Left lung (tissue), 10 donors: Measurements from ENCODE around the gene MERTK. TPM values are rescaled to one million over a fixed set of nuclear protein-coding genes. Genes with fewer than 3 reads are reported as not detected.

ENCODE experiments used
- ATAC-seq: fragments of 200-7000 bp; cut with Tn5 transposase; one replicate; pipeline ENCODE4 v1.9.1; 2020; ENCODE audit warnings: moderate library complexity
- DNase-seq, 4 donors: peaks; one replicate each; pipeline ENCODE4 v3.0.0-alpha.2; 2013 to 2020
- H3K27ac ChIP-seq, 2 donors: fragments of 200-600 bp; sonication (generic) in 1 of 2; one replicate each; pipeline versions ENCODE4 v1.5.0 to v1.8.0; 2020 to 2021
- H3K27me3 ChIP-seq, 2 donors: fragments of 200-600 bp; sonication (generic) in 1 of 2; one replicate each; pipeline versions ENCODE4 v1.5.0 to v1.8.0; 2020 to 2021
- H3K36me3 ChIP-seq, 2 donors: fragments of 200-600 bp; sonication (generic) in 1 of 2; one replicate each; pipeline versions ENCODE4 v1.5.0 to v1.8.0; 2020 to 2021
- H3K4me1 ChIP-seq, 2 donors: fragments of 200-600 bp; one replicate each; pipeline ENCODE4 v1.8.0; 2021
- H3K4me3 ChIP-seq, 2 donors: fragments of 200-600 bp; sonication (generic) in 1 of 2; one replicate each; pipeline versions ENCODE4 v1.5.0 to v1.8.0; 2020 to 2021; ENCODE audit warnings: mild to moderate bottlenecking in 1 of 2
- H3K9me3 ChIP-seq, 2 donors: fragments of 200-600 bp; sonication (generic) in 1 of 2; one replicate each; pipeline versions ENCODE4 v1.5.0 to v1.8.0; 2020 to 2021
- CTCF ChIP-seq, 2 donors: fragments of 200-600 bp; sonication (generic) in 1 of 2; IDR thresholded peaks; one replicate each; pipeline versions ENCODE4 v1.5.0 to v1.8.0; 2021; ENCODE audit warnings: antibody characterized with exemption in 2 of 2
- intact Hi-C, 2 donors: fragments of 100-400 bp; cut with DNase I; formaldehyde crosslinking; loops; one replicate each; pipeline versions ENCODE4 v1.11.2 to v1.14.2; 2022
- polyA plus RNA-seq, 6 donors: library from polyadenylated mRNA; unstranded; fragments of 120-200 nt; gene quantifications; one replicate each; pipeline ENCODE4 v1.2.1, GENCODE V29; 2013; ENCODE audit not compliant: insufficient read length in 6 of 6
- total RNA-seq, 2 donors: library from RNA; stranded (reverse); fragmentation: NEBNext Ultra II Directional; extraction: Animal tissue kit (Norgen Biotek cat#: 25700); gene quantifications; one replicate each; pipeline ENCODE4 v1.2.1, GENCODE V29; 2021
- donor health status: DM: no; HTN: yes; CAD: no.
- donor health status: DM: no; HTN: no; CAD: no.

The MERTK gene
- total and polyA plus RNA-seq, 8 donors: 15.3 to 42.8 (median 19.8) TPM

GRCh38 chr2:111898703-111899514 is 502 bp downstream of the MERTK start:
- intact Hi-C loops: loop anchor here in 1 of 2 donors (5.0 kb wide), 1 partner anchor 148 kb away; no protein-coding TSS in a partner anchor
- TF ChIP-seq CTCF (IDR thresholded peaks at IDR 0.05): no peak
- DNase-seq (no peak), ATAC-seq (peak; percentile 22)
- H3K4me3 ChIP-seq: peak overlapping the region; percentile 70 to 90
- peaks cover 11 to 59% of the 10 kb centered on the region in 2 donors for H3K4me1 ChIP-seq
- H3K27ac ChIP-seq: peak overlapping the region; percentile 86
- H3K27me3 ChIP-seq: peaks cover 0 to 12% of the 10 kb centered on the region in 2 donors
- peaks cover 0 to 6% of the 10 kb centered on the region in 2 donors for H3K36me3 ChIP-seq
- no peaks in the 10 kb centered on the region for H3K9me3 ChIP-seq

- peaks cover 0 to 6% of the 10 kb centered on the region in 2 donors for H3K36me3 ChIP-seq
- H3K4me3 ChIP-seq: peak overlapping the region in 1 of 2 donors; percentile 90
- peak in 1 of 2 donors; percentile 19 for TF ChIP-seq CTCF (IDR thresholded peaks at IDR 0.05)
- peaks cover 0 to 12% of the 10 kb centered on the region in 2 donors for H3K27me3 ChIP-seq
- H3K4me1 ChIP-seq: peaks cover 17 to 76% of the 10 kb centered on the region in 2 donors
- H3K27ac ChIP-seq: peak overlapping the region in 1 of 2 donors; percentile 15
- intact Hi-C loops: no loop called here
- no peaks in the 10 kb centered on the region for H3K9me3 ChIP-seq
- no peak for ATAC-seq
- DNase-seq: peak in 1 of 4 donors; percentile 56
Measured at GRCh38 chr2:111900859-111901258, 2.5 kb downstream of the MERTK start.

GRCh38 chr2:111903516-111903915 is 5.1 kb downstream of the MERTK start:
- Histone ChIP-seq H3K27me3 (peaks cover 0 to 12% of the 10 kb centered on the region in 2 donors), H3K9me3 (no peaks in the 10 kb centered on the region), H3K4me3 (no peak overlapping the region), H3K4me1 (peaks cover 18 to 80% of the 10 kb centered on the region in 2 donors), H3K27ac (no peak overlapping the region), H3K36me3 (peaks cover 0 to 6% of the 10 kb centered on the region in 2 donors)
- intact Hi-C loops: no loop called here
- no peak for ATAC-seq
- no peak for DNase-seq
- TF ChIP-seq CTCF (IDR thresholded peaks at IDR 0.05): no peak

GRCh38 chr2:111903930-111904439 is 5.6 kb downstream of the MERTK start:
- Histone ChIP-seq H3K4me1 (peaks cover 22 to 85% of the 10 kb centered on the region in 2 donors), H3K27ac (no peak overlapping the region), H3K4me3 (no peak overlapping the region), H3K9me3 (no peaks in the 10 kb centered on the region), H3K27me3 (peaks cover 0 to 7% of the 10 kb centered on the region in 2 donors), H3K36me3 (peaks cover 0 to 6% of the 10 kb centered on the region in 2 donors)
- no peak for DNase-seq
- no peak for ATAC-seq
- intact Hi-C loops: no loop called here
- TF ChIP-seq CTCF (IDR thresholded peaks at IDR 0.05): no peak
